ENCODE data around the gene MRLN.

DNA sequence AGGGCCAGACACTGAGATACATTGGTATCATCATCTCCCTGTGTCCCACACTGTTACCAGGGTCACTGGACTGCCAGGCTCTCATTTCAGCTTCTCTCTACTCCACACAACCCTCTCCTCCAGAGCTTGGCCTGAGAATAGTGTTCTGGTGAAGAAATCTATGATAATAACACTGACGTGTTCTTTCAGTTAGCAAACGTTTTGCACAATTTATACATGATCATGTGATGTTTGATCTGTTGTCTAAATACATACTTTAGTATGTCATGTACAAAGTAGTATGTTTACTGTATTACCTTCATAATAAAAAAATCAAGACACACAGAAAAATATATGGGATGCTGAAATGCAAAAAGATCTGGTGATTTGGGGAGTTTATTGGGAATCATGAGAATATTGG is 48.6 kb downstream of the MRLN start:
- no peak for TF ChIP-seq EZH2 (IDR thresholded peaks at IDR 0.05)
- TF ChIP-seq, protein P1, sequence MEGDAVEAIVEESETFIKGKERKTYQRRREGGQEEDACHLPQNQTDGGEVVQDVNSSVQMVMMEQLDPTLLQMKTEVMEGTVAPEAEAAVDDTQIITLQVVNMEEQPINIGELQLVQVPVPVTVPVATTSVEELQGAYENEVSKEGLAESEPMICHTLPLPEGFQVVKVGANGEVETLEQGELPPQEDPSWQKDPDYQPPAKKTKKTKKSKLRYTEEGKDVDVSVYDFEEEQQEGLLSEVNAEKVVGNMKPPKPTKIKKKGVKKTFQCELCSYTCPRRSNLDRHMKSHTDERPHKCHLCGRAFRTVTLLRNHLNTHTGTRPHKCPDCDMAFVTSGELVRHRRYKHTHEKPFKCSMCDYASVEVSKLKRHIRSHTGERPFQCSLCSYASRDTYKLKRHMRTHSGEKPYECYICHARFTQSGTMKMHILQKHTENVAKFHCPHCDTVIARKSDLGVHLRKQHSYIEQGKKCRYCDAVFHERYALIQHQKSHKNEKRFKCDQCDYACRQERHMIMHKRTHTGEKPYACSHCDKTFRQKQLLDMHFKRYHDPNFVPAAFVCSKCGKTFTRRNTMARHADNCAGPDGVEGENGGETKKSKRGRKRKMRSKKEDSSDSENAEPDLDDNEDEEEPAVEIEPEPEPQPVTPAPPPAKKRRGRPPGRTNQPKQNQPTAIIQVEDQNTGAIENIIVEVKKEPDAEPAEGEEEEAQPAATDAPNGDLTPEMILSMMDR (IDR thresholded peaks at IDR 0.05) = no peak
- no peak for TF ChIP-seq EZH2phosphoT487 (IDR thresholded peaks at IDR 0.05)

Data from neural progenitor cell (in vitro differentiated cells).